GM12864 (cell line): ENCODE results near the gene STPG2.
"Not testable (repeated sequence)": the region's sequence is repeated elsewhere in the genome, so short reads cannot be mapped to it uniquely, and the experiment has no call there.

ENCODE experiments used
- DNase-seq: peaks from one replicate; pipeline ENCODE4 v3.0.0-alpha.2; 2011; ENCODE audit warnings: low read depth
- H3K4me3 ChIP-seq: 2 replicates; pipeline ENCODE4 v1.5.1; 2011; ENCODE audit warnings: mild to moderate bottlenecking, low read depth, low read length, control low read depth
- TF ChIP-seq, protein P1 (sequence below): IDR thresholded peaks from 2 replicates; pipeline ENCODE4 v1.5.1; 2011; ENCODE audit warnings: low read depth, mild to moderate bottlenecking, moderate library complexity, low read length, control low read depth, inconsistent platforms; ENCODE audit errors: missing control alignments

Gene STPG2

DNA sequence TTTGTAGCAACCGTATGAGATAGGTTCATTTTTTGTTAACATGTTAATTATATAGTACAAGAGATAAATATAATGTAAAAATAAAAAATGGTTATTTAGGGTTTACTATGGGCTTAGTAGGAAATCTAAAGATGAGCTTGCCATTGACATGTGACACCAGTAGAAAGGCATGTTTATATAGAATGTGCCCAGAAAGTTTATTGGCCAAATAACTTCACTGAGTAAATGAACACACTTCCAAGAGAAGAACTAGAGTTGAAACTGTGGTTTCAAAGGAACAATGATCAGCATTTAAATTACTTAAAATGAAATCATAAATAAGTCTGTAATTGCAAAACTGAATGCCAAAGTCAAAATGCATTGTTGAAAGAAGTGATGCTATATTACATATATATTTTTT is 503.3 kb downstream of the STPG2 start:
- DNase-seq: no peak
- no peak overlapping the region for H3K4me3 ChIP-seq
- TF ChIP-seq, protein P1, sequence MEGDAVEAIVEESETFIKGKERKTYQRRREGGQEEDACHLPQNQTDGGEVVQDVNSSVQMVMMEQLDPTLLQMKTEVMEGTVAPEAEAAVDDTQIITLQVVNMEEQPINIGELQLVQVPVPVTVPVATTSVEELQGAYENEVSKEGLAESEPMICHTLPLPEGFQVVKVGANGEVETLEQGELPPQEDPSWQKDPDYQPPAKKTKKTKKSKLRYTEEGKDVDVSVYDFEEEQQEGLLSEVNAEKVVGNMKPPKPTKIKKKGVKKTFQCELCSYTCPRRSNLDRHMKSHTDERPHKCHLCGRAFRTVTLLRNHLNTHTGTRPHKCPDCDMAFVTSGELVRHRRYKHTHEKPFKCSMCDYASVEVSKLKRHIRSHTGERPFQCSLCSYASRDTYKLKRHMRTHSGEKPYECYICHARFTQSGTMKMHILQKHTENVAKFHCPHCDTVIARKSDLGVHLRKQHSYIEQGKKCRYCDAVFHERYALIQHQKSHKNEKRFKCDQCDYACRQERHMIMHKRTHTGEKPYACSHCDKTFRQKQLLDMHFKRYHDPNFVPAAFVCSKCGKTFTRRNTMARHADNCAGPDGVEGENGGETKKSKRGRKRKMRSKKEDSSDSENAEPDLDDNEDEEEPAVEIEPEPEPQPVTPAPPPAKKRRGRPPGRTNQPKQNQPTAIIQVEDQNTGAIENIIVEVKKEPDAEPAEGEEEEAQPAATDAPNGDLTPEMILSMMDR: no peak

DNA sequence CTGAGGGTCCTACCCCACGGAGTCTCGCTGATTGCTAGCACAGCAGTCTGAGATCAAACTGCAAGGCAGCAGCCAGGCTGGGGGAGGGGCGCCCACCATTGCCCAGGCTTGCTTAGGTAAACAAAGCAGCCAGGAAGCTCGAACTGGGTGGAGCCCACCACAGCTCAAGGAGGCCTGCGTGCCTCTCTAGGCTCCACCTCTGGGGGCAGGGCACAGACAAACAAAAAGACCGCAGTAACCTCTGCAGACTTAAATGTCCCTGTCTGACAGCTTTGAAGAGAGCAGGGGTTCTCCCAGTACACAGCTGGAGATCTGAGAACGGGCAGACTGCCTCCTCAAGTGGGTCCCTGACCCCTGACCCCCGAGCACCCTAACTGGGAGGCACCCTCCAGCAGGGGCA is 509.4 kb downstream of the STPG2 start:
- not testable (repeated sequence) for H3K4me3 ChIP-seq, DNase-seq

DNA sequence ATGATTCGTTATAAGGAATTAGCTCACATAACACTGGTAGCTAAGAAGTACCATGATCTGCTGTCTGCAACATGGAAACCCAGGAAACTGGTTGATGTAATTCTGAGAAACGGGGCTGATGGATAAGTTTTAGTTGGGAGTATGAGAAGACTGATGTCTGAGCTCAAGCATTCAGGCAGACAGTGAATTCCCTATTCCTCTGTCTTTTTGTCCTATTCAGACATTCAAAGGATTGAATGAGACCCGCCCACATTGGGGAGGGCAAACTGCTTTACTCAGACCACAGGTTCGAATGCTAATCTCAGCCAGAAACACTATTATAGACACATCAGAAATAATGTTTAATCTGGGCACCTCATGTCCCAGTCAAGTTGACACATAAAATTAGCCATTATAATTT is 515.5 kb downstream of the STPG2 start:
- H3K4me3 ChIP-seq: no peak overlapping the region
- TF ChIP-seq, protein P1: no peak
- no peak for DNase-seq

DNA sequence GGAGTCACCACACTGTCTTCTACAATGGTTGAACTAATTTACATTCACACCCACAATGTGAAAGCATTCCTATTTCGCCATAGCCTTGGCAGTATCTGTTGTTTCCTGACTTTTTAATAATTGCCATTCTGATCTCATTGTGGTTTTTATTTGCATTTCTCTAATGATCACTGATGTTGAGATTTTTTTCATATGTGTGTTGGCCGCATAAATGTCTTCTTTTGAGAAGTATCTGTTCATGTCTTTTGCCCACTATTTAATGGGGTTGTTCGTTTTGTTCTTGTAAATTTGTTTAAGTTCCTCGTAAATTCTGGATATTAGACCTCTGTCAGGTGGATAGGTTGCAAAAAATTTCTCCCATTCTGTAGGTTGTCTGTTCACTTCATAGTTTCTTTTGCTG is 519.1 kb downstream of the STPG2 start:
- no peak for DNase-seq
- no peak overlapping the region for H3K4me3 ChIP-seq

DNA sequence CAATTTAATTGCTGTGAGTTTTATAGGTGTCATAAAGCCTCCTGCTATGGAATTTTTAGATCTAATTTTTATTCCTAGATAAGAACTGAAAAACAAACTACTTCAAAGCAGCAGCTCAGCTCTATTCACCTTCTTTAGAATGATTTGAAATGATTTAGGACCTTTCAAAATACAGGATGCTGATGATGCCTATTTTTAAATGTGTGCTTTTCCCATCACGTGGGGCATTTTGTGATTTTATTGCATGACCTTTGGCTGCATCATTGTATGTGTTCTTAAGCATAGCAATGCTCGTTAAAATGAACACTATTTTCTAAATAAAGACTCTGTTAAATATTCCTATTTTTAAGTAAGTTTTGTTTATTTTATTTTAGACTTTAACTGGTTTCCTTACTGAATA is 537.3 kb downstream of the STPG2 start:
- TF ChIP-seq, protein P1: no peak
- no peak for DNase-seq
- H3K4me3 ChIP-seq: no peak overlapping the region

More for the DNA sequence above, 519.1 kb downstream of the STPG2 start:
- TF ChIP-seq, protein P1: no peak

DNA sequence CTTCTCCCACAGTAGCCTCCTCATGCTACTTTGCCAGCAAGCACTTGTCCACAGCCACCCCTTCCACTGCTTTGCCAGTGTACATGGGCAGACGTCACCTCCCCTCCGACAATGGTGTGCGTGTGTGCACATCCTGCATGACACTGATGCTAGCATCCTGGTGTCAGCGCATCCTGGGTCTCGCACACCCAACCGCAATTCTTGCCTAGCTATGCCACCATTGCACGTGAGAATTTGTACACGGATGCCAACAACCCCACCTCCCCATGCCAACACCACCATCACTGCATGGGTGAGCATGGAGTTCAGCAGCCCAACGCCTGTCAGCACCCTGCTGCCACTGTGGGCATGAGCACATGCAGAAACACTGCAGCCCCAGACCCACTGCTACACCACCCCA is 550.0 kb downstream of the STPG2 start:
- TF ChIP-seq, protein P1: no peak
- no peak overlapping the region for H3K4me3 ChIP-seq
- DNase-seq: no peak

DNA sequence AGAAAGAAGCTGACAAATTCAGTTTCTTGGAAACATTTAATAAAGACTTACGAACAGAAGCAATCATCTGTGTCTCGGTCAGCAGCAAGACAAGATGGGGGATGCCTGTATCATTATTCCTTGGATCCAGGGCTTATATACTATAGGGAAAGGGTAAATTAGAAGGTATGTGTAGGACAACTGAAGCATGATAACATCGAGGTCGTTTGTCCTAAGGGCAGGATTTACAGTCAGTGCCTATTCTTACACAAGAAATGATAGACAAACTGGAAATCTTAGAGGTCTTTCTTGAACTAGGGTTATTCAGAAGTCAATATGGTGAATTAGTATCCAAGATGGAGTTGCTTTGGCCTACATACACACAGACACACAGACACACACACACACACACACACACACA is 553.0 kb downstream of the STPG2 start:
- TF ChIP-seq, protein P1: no peak
- no peak overlapping the region for H3K4me3 ChIP-seq
- DNase-seq: no peak
